NCI-H510A treated with DMSO at 0.1 percent for 48 hours (cell line): Measurements from ENCODE around the gene CCNK.

Experiments used
- DNase-seq: peaks from one replicate; lab custom pipeline; 2025; lab: John Stamatoyannopoulos, UW

Gene CCNK

DNA sequence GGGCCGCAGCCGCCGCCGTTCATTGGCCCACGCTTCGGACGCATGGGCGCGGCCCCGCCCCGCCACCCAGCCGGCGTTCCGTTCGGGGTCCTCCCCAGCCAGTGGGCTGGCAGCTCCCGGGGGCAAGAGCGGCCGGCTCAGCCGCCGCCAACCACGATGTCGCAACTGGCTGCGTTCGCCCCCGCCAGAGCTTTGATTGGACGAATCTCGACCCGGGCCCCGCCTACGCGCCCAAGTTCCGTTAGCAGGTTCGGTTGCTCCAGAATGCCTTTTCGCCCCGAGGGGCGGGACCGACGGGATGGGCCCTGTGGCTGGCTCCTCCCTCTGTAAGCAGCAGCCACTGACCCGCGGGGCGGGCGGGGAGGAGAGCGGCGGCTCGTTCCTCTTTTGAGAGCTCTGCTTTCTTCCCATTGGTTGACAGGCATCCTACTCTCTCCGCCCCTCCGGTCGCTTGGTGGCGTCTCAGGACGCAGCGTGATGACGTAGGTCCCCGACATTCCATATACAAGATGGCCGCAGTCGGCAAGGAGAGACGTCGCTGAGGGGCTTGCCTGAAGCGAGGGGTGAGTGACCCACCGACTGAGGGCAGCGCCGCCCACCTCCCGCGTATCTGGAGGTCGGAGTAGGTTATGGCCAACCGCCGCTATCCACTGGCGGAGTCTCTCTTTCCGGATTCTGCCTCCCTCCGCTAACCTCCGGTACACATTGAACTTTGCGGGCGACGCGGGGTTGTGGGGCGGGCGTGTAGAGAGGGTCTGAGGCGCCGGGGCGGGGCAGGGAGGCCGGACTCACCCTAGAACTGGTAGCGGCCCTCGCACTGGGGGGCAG, at the start of gene CCNK:
TSS of gene CCNK (plus strand) at position 493 of the 828 bp plus-strand sequence. CDS start 11,269 bp downstream, outside the sequence.
- DNase-seq, result peak; percentile 99

DNA sequence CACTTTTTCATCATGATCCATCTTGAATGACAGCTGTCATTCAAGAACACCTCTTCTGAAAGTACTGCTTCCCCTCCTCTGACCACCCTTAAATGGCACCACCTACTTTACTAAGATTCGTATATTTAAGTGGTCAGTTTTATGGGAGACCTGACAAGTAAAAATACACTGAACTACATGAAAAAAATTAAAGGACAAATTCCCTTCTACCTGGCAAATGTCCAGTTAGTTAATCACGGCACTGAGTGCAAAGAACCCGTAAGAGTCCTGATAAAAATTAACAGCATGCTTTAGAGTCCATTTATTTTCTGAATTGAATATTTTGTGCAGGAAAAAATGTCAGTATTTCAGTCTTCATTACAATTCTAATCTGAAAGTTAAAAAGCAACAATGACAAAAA, 49.2 kb upstream of the CCNK start:
- no peak for DNase-seq

DNA sequence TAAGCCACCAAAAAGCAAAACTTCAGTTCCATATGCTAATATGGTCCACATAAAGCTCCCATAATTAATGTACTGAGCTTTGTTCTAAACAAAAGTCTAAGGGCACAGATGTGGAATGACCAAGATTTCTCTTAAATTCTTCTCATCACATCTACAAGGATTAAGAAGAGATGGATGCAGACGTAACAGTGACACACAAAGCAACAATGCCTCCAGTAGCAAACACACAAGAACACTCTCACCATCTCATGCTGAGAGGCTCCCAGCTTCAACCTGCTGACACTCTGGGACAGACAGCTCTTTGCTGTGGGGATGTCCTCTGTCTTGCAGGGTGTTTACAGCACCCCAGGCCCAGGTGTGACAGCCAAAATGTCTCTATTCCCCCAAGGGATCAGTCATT, 48.7 kb upstream of the CCNK start:
- DNase-seq, result no peak

GRCh38 chr14:99435327-99435726, 45.9 kb upstream of the CCNK start:
- peak; percentile 26 for DNase-seq

GRCh38 chr14:99436247-99437180, 44.7 kb upstream of the CCNK start:
- DNase-seq, result no peak

- DNase-seq, result no peak
These were observed 43.5 kb upstream of the CCNK start for GRCh38 chr14:99437706-99438105.

DNA sequence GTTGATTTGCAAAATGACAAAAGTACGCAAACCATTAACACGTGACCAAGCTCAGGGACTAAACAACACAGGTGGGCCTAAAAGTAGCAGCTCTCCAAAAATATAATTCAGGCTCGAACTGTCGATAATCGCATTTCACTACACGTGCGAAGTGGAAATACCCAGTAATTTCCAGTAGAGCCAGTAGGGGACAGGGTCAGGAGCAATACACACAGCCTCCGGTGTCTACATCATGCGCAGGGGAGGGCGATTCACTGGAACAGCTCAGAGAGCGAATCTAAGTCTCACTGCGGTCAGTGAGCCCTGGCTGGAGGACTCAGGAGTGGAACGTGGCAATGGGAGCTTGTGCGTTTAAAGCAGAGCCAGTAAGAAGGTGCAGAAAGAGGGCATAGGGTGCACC, 40.9 kb upstream of the CCNK start:
- no peak for DNase-seq

GRCh38 chr14:99441157-99441870, 39.9 kb upstream of the CCNK start:
- DNase-seq, result no peak

DNA sequence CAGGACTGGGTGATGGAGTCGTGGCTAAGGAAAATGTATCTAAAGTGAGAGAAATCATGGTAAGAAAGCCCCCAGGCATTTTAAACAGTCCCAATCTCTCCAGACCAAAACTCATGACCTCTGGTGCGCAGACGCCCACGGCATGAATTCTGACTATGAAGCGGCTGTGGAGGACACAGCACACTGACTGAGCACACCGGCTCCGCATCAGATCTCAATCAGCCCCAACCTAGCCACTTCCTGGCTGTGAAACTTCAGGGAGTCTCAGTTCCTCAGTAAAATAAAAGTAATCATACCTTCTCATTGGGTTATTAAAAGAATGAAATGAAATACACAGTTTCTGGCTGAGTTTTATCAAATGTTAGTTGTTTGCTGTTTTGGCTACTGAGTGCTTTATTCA, 39.3 kb upstream of the CCNK start:
- no peak for DNase-seq

- DNase-seq, result no peak
These were observed 35.3 kb upstream of the CCNK start for GRCh38 chr14:99445931-99446330.

DNA sequence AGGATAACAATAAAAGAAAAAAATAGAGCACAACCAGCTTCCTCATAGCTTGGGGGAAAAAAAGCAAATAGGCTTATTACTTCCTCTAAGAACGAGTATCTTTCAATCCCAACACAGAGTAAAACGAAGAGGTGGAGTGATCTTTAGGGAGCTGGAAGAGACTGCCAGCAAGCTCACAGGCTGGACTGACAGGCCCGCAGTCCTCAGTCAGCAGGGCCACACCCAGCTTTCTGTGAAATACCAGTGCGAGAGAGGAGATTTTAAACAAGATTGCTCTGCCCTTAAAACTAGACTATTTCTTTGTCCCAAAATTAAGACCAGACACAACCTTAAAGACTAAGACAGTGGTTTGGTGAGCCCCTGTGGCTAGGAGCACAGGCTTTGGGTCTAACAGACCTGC, 33.5 kb upstream of the CCNK start:
- no peak for DNase-seq

DNA sequence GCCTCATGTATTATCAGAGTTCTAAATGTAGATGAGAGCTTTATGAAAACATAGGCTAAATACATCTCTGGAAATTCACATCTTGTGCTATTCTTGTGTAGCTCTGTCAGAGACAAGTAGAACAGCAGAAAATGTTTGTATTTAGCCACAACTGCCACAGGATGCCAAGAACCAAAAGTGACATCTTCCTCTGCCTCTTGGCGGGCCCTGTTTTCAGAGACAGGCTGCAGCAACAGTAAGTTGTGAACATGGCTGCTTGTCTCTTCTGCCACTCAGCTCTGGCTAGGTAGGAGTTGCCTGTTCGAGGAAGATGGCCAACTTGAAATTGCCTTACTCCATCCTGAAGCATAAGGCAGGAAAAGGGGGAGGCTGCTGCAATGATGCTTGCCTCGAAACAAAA, 30.9 kb upstream of the CCNK start:
- no peak for DNase-seq

DNA sequence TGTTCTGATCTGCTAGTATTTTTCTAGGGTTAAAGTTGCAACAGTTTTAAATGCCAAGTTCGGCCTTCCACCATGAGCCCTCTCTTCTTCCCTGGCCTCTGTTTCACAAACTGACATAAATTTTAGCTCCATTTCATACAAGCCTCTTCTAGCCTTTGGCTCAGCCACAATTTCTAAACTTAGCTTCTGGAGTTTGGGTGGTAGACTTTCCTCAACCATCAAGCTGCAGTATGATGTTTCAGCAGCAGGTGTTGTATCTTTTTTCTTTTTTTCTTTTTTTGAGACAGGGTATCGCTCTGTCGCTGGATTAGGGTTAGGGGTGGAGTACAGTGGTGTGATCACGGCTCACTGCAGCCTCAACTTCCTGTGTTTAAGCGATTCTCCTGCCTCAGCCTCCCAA, 30.0 kb upstream of the CCNK start:
- DNase-seq, result no peak

DNA sequence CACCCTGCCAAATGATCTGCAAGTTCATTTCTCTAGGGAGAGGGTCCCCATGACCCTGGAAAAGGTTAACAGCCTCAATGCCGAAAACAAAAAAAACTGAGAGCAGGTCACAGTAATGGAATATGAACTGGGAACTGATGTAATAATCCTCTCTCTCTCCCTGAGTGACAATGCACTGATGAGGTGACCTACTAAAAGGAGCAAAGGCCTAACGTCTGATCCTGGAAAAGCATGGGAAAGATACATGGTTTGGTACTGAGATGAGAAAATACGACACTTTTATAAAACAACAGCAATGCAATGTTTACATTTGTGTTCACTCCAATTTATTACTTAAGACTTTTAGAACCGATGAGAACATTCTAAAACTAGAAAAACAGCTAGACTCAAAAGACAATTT, 28.2 kb upstream of the CCNK start:
- DNase-seq, result no peak

DNA sequence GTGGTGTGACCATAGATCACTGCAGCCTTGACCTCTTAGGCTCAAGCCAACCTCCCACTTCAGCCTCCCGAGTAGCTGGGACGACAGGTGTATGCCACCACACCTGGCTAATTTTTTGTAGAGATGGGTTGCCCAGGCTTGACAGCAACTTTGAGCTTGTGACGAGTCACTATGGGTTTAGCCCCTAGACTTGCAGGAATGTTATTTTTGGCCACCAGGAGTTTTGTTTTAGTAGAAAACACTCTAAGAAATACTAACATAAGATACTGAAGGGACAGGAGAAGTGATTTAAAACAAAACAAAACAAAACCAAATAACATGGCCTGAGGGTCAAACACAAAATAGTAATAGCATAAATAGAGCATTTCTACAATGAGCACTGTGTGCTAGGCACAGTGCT, 27.0 kb upstream of the CCNK start:
- DNase-seq, result no peak

- DNase-seq, result no peak
These were observed 21.6 kb upstream of the CCNK start for GRCh38 chr14:99459481-99460100.

DNA sequence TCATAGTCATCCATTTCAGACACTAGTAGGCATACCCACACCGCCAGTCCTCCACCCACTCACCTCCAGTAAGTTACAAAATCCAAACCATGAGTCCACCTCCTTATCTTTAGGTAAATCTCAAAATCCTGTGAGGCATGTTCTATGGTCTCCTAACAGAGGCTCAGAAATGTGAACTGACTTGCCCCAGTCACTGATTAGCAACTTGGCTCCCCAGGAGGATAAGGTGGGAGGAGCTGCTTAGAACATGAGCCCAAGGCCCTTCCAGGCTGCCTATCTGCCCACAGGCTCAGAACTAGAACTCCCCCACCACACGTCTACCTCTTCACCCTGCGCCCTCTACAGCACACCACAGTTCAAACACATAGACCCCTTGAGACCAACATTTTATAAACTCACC, 20.4 kb upstream of the CCNK start:
- no peak for DNase-seq

GRCh38 chr14:99461411-99462085, 19.7 kb upstream of the CCNK start:
- DNase-seq, result no peak

- no peak for DNase-seq
These were observed 19.0 kb upstream of the CCNK start for GRCh38 chr14:99462210-99462609.

DNA sequence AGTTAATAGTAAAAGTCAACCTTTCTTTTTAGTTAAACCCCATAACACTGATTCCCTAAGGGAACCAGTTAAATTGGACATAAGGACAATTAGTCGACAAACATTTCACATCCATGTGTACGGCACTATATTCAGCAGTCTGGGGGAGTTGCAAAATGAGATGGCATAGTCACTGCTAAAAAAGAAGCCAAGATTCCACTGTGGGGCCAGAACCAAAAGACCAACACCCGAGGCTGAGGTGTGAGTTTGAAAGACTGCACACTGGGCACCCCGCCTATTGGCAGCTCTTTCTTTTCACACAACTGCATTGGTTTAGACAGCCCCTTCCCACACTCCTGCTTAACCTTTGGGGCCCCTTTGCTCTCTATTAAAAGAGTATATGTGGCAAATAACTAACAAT, 17.2 kb upstream of the CCNK start:
- no peak for DNase-seq

- DNase-seq, result no peak
These were observed 15.9 kb upstream of the CCNK start for GRCh38 chr14:99465288-99465687.
